Thyroid gland (tissue), 4 donors: ENCODE measurements around the gene MTNR1B.

ENCODE experiments used
- POLR2A ChIP-seq, 2 donors: fragments of 450-650 bp; IDR thresholded peaks; one replicate each; pipeline ENCODE4 v1.6.1; 2017; ENCODE audit warnings: antibody characterized with exemption in 2 of 2, mild to moderate bottlenecking in 2 of 2, moderate library complexity in 1 of 2
- TF ChIP-seq, protein P1 (sequence below), 6 experiments: fragments of 200-600 bp in 3 of 6; fragments of 450-650 bp in 3 of 6; sonication (generic) in 3 of 6; IDR thresholded peaks; one replicate each; pipeline ENCODE4 v1.5.1; 2016 to 2019; ENCODE audit warnings: antibody characterized with exemption in 6 of 6, mild to moderate bottlenecking in 2 of 6, inconsistent platforms in 1 of 6, moderate library complexity in 1 of 6

DNA sequence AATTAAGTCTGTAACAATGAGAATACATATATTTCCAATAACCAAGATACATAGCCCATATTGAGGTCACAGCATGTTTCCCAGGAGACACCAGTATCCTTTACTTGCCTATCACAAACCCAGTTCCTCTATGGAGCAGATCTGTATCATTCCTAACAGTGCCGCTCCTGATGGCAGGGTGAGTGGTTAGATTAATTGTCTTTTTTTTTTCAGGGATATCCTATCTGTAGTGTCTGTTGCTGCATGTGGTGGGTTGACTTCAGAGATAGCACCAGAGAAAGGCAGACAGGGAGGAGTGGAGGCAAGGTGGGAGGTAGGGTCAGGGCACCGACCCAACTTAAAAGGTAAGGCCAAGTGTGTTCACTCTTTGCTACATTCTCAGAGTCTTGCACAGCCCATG is 2.8 kb downstream of the MTNR1B start:
- TF ChIP-seq, protein P1, sequence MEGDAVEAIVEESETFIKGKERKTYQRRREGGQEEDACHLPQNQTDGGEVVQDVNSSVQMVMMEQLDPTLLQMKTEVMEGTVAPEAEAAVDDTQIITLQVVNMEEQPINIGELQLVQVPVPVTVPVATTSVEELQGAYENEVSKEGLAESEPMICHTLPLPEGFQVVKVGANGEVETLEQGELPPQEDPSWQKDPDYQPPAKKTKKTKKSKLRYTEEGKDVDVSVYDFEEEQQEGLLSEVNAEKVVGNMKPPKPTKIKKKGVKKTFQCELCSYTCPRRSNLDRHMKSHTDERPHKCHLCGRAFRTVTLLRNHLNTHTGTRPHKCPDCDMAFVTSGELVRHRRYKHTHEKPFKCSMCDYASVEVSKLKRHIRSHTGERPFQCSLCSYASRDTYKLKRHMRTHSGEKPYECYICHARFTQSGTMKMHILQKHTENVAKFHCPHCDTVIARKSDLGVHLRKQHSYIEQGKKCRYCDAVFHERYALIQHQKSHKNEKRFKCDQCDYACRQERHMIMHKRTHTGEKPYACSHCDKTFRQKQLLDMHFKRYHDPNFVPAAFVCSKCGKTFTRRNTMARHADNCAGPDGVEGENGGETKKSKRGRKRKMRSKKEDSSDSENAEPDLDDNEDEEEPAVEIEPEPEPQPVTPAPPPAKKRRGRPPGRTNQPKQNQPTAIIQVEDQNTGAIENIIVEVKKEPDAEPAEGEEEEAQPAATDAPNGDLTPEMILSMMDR (IDR thresholded peaks at IDR 0.05): no peak
- TF ChIP-seq POLR2A (IDR thresholded peaks at IDR 0.05): no peak
